Adrenal gland (tissue), 12 donors: ENCODE results near the gene RXFP3. TPM values are rescaled to one million over a fixed set of nuclear protein-coding genes. Genes with fewer than 3 reads are reported as not detected.
A peak's percentile ranks its signal among the peaks of the same experiment; 100 is the strongest.

ENCODE experiments used
- DNase-seq, 7 donors: peaks; one replicate each; pipeline ENCODE4 v3.0.0-alpha.2; 2019 to 2020
- H3K27ac ChIP-seq, 5 donors: fragments of 200-600 bp; sonication (generic) in 4 of 5; 1 replicate in 3 of 5; 2 replicates in 2 of 5; pipeline versions ENCODE4 v1.5.1 to v1.8.0; 2016 to 2020; ENCODE audit warnings: mild to moderate bottlenecking in 1 of 5
- H3K27me3 ChIP-seq: fragments of 200-600 bp; 2 replicates; pipeline ENCODE4 v1.8.0; 2021
- H3K36me3 ChIP-seq, 2 donors: fragments of 200-600 bp; replicated peaks in 1 of 2; 1 replicate in 1 of 2; 2 replicates in 1 of 2; pipeline versions ENCODE4 v1.5.1 to v1.8.0; 2018 to 2022
- H3K4me1 ChIP-seq, 2 donors: fragments of 200-600 bp; replicated peaks in 1 of 2; 1 replicate in 1 of 2; 2 replicates in 1 of 2; pipeline versions ENCODE4 v1.5.1 to v1.8.0; 2018 to 2021
- H3K4me3 ChIP-seq, 4 donors: fragments of 200-600 bp; sonication (generic) in 3 of 4; one replicate each; pipeline ENCODE4 v1.5.1; 2016 to 2018
- H3K9me3 ChIP-seq, 3 donors: fragments of 200-600 bp; sonication (generic) in 1 of 3; replicated peaks in 1 of 3; 1 replicate in 2 of 3; 2 replicates in 1 of 3; pipeline versions ENCODE4 v1.5.1 to v1.8.0; 2016 to 2021
- CTCF ChIP-seq, 6 experiments: fragments of 450-650 bp in 4 of 6; fragments of 200-600 bp in 2 of 6; sonication (generic) in 1 of 6; IDR thresholded peaks; 1 replicate in 5 of 6; 2 replicates in 1 of 6; pipeline versions ENCODE4 v1.5.1 to v1.8.0; 2016 to 2021; ENCODE audit warnings: antibody characterized with exemption in 6 of 6, mild to moderate bottlenecking in 2 of 6, moderate library complexity in 1 of 6
- POLR2A ChIP-seq, 2 donors: fragments of 450-650 bp; IDR thresholded peaks; one replicate each; pipeline ENCODE4 v1.6.1; 2017; ENCODE audit warnings: antibody characterized with exemption in 2 of 2, mild to moderate bottlenecking in 2 of 2, moderate library complexity in 1 of 2
- WGBS, 4 donors: extraction: QIAGEN DNeasy Blood & Tissue Kit in 2 of 4; methylation state at CpG; one replicate each; pipeline versions ENCODE4 v1.1.5 to v1.1.7; 2013 to 2017; 5-methylcytosine and 5-hydroxymethylcytosine counted together
- intact Hi-C, 2 donors: fragments of 100-400 bp; cut with DNase I; formaldehyde crosslinking; loops; one replicate each; pipeline versions ENCODE4 v1.14.1 to v1.15.0; 2022 to 2023
- polyA plus RNA-seq, 3 donors: library from polyadenylated mRNA; stranded (reverse); fragments of 200-250 nt in 2 of 3; fragments of 350-450 nt in 1 of 3; fragmentation: Illumina TruSeq in 1 of 3; extraction: RNeasy Lipid Tissue Mini Kit (QIAGEN cat#74804) in 1 of 3; gene quantifications; one replicate each; pipeline ENCODE4 v1.2.3, GENCODE V29; 2013 to 2014
- total RNA-seq, 9 donors: library from RNA; depleted of rRNA in 4 of 9; stranded (reverse); fragments of >200 nt in 4 of 9; fragments of 120-200 nt in 1 of 9; fragmentation: NEBNext Ultra II Directional in 1 of 9; extraction: Animal tissue kit (Norgen Biotek cat#: 25700) in 1 of 9; gene quantifications; one replicate each; pipeline versions ENCODE4 v1.1.0 to v1.2.4, GENCODE V29; 2013 to 2023
- donor health status: healthy with polysubstance abuse.
- donor health status: Bipolar disorder and iron deficiency.
- donor health status: DM: yes; HTN: yes; CAD: no.
- donor health status: DM: no; HTN: no; CAD: no.
- donor health status: DM: no; HTN: no; CAD: no.
- donor health status: DM: yes; HTN: yes; CAD: no.

The RXFP3 gene
- total and polyA plus RNA-seq, 12 donors, result 0.14 to 9.7 (median 0.63) TPM; not detected in 4

GRCh38 chr5:33933723-33934169, 2.4 kb upstream of the RXFP3 start:
- DNase-seq, result no peak
- no peak overlapping the region for H3K27ac ChIP-seq
- TF ChIP-seq POLR2A (IDR thresholded peaks at IDR 0.05) (no peak), CTCF (IDR thresholded peaks at IDR 0.05) (no peak)

GRCh38 chr5:33934176-33934575, 2.0 kb upstream of the RXFP3 start:
- 43 to 67% (median 54%) methylated on average over 1 of the region's 1 CpG for WGBS, 4 donors
- Histone ChIP-seq H3K4me1 (peaks cover 0 to 27% of the 10 kb centered on the region in 2 donors), H3K27ac (no peak overlapping the region), H3K9me3 (no peaks in the 10 kb centered on the region), H3K27me3 (peaks cover 19% of the 10 kb centered on the region), H3K36me3 (no peaks in the 10 kb centered on the region), H3K4me3 (no peak overlapping the region)
- no peak for DNase-seq
- intact Hi-C loops, result loop anchor here (10.0 kb wide), 3 partner anchors 79 to 499 kb away; no protein-coding TSS in a partner anchor
- no peak for TF ChIP-seq POLR2A (IDR thresholded peaks at IDR 0.05)
- no peak for TF ChIP-seq CTCF (IDR thresholded peaks at IDR 0.05)

More at GRCh38 chr5:33933723-33934169, 2.4 kb upstream of the RXFP3 start:
- Histone ChIP-seq H3K4me1 (peaks cover 0 to 27% of the 10 kb centered on the region in 2 donors), H3K36me3 (no peaks in the 10 kb centered on the region), H3K4me3 (no peak overlapping the region), H3K9me3 (no peaks in the 10 kb centered on the region), H3K27me3 (peaks cover 19% of the 10 kb centered on the region)
- WGBS, 4 donors, result 87 to 93% (median 92%) methylated on average over 3 of the region's 3 CpGs
- intact Hi-C loops, result loop anchor here (10.0 kb wide), 3 partner anchors 79 to 499 kb away; no protein-coding TSS in a partner anchor

- H3K27me3 ChIP-seq, result peaks cover 19% of the 10 kb centered on the region
- no peaks in the 10 kb centered on the region for H3K9me3 ChIP-seq
- H3K4me3 ChIP-seq, result peak overlapping the region in 1 of 4 donors; percentile 30
- peak; percentile 53 to 82 (median 71) for DNase-seq
- H3K36me3 ChIP-seq, result no peaks in the 10 kb centered on the region
- no peak overlapping the region for H3K27ac ChIP-seq
- H3K4me1 ChIP-seq, result peaks cover 0 to 27% of the 10 kb centered on the region in 2 donors
- intact Hi-C loops, result loop anchor here (10.0 kb wide), 3 partner anchors 81 to 501 kb away; no protein-coding TSS in a partner anchor
- WGBS, 4 donors, result 1 to 3% (median 1%) methylated on average over 7 to 30 of the region's 30 CpGs
- TF ChIP-seq POLR2A (IDR thresholded peaks at IDR 0.05), result no peak
- peak in 4 of 6 experiments; percentile 28 to 46 (median 38) for TF ChIP-seq CTCF (IDR thresholded peaks at IDR 0.05)
These were observed 194 bp upstream of the RXFP3 start for GRCh38 chr5:33936004-33936380.

- no peaks in the 10 kb centered on the region for H3K9me3 ChIP-seq
- H3K27me3 ChIP-seq, result peaks cover 19% of the 10 kb centered on the region
- H3K36me3 ChIP-seq, result no peaks in the 10 kb centered on the region
- no peak overlapping the region for H3K27ac ChIP-seq
- TF ChIP-seq CTCF (IDR thresholded peaks at IDR 0.05) (no peak), POLR2A (IDR thresholded peaks at IDR 0.05) (no peak)
- H3K4me1 ChIP-seq, result peaks cover 0 to 27% of the 10 kb centered on the region in 2 donors
- DNase-seq, result peak in 4 of 7 donors; percentile 26 to 43 (median 35)
- intact Hi-C loops, result loop anchor here (10.0 kb wide), 3 partner anchors 82 to 502 kb away; no protein-coding TSS in a partner anchor
- peak overlapping the region in 1 of 4 donors; percentile 30 for H3K4me3 ChIP-seq
- WGBS, 4 donors, result 21 to 43% (median 33%) methylated on average over 16 to 54 of the region's 54 CpGs
These were observed 976 bp downstream of the RXFP3 start for GRCh38 chr5:33937017-33937706.
